OCI-LY1 (cell line): ENCODE measurements around the gene MAP4K3.

Experiments
- CTCF ChIP-seq: fragments of 200-600 bp; sonication (generic), shearing (Covaris generic); IDR thresholded peaks from 2 replicates; pipeline ENCODE4 v1.5.1; 2017; ENCODE audit warnings: mild to moderate bottlenecking, antibody characterized with exemption, low read length, moderate library complexity, mixed read lengths
- EZH2 ChIP-seq: fragments of 200-600 bp; sonication (generic), shearing (Covaris generic); IDR thresholded peaks from 2 replicates; pipeline ENCODE4 v1.8.0; 2017; ENCODE audit warnings: borderline replicate concordance, mixed run types, mild to moderate bottlenecking, antibody characterized with exemption, low read length, moderate library complexity, mixed read lengths

GRCh38 chr2:39437522-39438296 lies 624 bp upstream of the MAP4K3 start:
- TF ChIP-seq EZH2 (no peak), CTCF (no peak)
